ENCODE data around the gene USB1.
A peak's percentile ranks its signal among the peaks of the same experiment; 100 is the strongest.

The USB1 gene

GRCh38 chr16:58021661-58022551 is 20.7 kb downstream of the USB1 start:
- DNase-seq, result no peak

DNA sequence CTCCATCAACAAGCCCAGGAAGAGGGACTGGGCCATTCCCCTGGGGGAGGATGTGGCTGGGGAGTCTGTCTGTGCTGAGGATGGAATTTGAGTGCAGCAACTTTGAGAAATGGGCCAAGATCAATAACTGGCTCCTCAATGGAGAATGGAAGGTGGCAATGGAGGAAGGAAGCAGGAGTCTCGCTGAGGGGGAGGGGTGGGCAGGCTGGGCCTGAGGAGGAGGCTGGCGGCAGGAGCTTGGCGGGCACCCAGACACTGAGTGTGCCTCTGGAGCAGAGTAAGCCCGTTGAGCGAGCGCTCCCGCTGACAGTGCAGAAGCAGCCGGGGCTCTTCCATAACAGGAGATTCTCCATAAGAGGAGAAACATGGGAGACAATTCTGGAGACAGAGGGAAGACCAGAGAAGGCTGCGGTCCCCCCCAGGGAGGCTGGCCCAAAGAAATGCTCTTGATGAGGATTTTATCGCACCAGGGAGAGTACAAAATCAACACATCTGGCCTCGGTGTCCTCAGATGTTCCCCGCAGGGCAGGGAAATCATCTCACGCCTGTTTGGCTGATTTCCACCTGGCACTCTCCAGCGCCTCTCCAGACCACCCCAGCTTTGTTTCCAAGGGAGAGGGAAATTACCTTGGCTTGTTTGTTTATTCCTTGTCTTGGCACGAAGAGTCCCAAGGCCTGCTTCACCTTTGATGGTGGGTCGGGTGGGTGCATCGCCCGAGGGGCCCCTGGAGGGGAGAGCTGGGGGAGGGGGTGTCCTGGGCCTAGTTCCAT is 21.6 kb downstream of the USB1 start:
- DNase-seq, result peak; percentile 75

GRCh38 chr16:58024486-58025350 is 23.5 kb downstream of the USB1 start:
- no peak for DNase-seq

- DNase-seq, result peak; percentile 78
Observed at GRCh38 chr16:58025351-58026138, 24.3 kb downstream of the USB1 start, which contains the start of gene MMP15. Gene MMP15 (plus strand): TSS chr16:58025754. CDS start chr16:58026351, 597 bp downstream.

DNA sequence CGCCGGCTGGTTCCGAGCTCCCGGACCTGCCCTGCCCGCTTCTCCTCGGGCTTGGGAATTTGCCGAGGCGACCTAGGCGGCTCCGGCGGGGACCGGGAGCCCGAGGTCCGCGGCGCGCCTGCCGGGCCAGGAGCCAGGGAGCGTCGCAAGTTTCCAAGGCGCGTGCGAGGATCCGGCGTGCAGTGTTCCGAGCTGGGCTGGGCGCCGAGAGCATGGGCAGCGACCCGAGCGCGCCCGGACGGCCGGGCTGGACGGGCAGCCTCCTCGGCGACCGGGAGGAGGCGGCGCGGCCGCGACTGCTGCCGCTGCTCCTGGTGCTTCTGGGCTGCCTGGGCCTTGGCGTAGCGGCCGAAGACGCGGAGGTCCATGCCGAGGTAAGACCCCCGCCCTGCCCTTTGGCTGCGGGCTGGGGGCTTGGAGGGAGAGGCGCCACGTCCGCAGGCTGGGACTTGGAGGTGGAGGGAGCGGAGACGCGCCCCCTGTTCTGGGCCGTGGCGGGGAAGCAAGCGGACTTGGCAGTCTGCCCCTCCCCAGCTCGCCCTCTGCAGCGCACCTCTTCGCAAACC is 25.0 kb downstream of the USB1 start:
- no peak for DNase-seq

GRCh38 chr16:58026705-58027160 is 25.5 kb downstream of the USB1 start:
- DNase-seq, result no peak

DNA sequence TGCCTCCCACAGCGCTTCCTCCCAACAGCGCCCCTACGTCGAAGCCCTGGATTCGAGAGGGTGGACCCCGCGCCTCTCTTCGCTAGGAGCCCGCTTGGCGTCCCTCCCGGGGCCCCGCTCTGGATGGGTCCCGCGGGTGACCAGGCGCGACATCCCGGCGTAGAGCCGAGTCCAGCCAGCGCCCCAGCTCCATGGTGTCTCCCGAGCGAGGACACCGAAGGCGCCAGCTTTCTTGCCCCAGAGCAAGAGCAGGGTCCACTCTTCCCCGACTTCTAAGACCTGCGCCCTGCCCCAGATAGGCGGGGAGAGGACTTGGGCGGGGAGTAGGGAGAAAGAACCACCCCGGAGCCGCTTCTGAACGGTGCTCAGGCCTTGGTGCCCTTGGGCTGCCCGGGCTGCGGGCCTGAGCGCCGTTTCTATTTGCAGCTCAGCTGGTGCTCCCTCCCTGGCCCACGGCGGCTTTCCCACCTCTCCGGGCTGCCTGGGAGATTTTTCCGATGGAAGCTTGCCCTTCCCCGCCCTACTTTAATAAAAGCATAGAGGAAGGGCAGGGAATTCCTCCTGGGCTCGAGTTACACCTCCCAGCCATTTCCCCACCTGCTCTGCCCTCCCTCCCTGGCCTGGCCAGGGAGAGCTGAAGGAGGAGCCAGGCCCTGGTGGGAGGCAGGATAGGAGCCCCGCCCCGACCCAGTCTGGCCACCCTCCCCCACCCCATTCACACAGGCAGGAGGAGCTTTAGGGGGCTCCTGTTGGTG is 26.1 kb downstream of the USB1 start:
- no peak for DNase-seq

- DNase-seq, result no peak
Observed at GRCh38 chr16:58027916-58028455, 26.8 kb downstream of the USB1 start.

- DNase-seq, result no peak
Observed at GRCh38 chr16:58028541-58029070, 27.4 kb downstream of the USB1 start.

DNA sequence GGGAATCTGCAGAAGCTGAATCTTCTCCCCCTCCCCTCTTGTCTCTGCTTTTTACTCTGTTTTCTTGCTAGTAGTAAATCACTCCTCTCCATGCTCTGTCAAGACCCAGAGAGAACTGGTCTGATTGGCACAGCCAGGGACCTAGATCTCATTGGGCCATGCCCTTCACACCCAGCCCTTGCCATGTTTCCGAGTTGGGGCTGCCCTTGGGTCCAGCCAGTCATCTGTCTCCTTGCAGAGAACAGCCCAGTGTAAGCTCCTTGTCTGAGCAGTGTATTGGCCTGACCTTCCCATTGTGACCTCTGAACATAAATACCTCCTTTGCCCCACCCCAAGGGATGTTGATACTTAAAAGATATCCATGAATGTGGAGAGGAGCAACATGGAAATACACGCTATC is 28.2 kb downstream of the USB1 start:
- no peak for DNase-seq

- DNase-seq, result no peak
Observed at GRCh38 chr16:58030136-58030840, 29.1 kb downstream of the USB1 start.

GRCh38 chr16:58031016-58031800 is 30.0 kb downstream of the USB1 start:
- no peak for DNase-seq

DNA sequence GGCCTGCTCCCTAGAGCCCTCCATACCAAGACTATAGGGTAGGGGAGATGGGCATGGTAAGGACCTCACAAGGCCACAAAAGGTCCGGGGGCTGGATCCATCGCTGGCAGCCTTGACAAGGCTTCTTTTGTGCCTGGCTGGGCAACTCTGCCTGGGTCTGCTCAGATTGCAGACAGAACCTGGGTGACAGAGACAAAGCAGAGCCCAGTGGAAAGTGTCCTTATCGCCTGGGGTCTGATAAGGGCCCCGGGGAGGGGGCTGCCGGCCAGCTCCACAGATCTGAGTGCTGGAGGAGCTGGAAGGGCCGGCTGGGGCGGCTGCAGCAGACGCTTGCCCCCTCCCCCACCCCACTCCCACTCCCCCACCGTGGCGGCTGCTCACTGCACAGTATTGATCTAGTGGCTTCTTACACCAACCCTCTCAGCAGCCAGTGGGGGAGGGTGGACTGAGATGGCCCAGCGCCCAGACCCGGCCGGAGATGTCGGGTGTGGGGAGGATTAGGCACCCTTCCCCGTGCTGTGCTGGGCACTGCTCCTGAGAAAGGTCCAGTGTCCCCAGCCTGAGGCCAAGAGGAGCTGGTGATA is 31.6 kb downstream of the USB1 start:
- DNase-seq, result no peak

- no peak for DNase-seq
Observed at GRCh38 chr16:58034128-58034685, 33.0 kb downstream of the USB1 start.

DNA sequence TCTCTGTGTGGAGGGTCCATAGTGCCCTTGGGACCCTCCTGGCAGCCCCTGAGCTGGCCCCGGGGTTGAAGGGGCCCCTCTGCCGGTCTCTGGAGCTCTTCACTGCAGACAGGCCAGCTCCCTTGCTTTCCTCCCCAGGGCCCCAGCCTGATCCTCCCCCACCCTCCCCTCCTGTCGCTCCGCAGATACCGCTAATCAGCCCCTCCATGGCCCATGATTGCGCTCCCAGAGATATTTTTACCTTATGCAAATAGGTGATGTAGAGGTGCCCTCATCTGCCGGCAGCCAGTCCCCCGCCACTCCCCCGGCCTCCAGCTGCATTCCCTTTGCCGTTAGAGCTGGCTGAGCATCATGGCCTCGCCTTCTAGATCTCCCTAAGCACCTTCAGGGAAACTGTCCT is 33.6 kb downstream of the USB1 start:
- no peak for DNase-seq

- no peak for DNase-seq
Observed at GRCh38 chr16:58035356-58036170, 34.4 kb downstream of the USB1 start.

- DNase-seq, result no peak
Observed at GRCh38 chr16:58036943-58037342, 35.7 kb downstream of the USB1 start.
